Tibial artery (tissue), 4 donors: ENCODE measurements around the gene FAM237B.
"Not testable (repeated sequence)": the region's sequence is repeated elsewhere in the genome, so short reads cannot be mapped to it uniquely, and the experiment has no call there.

Experiments used
- DNase-seq, 2 donors: peaks; one replicate each; pipeline ENCODE4 v3.0.0-alpha.2; 2019
- H3K27ac ChIP-seq, 2 donors: fragments of 200-600 bp; sonication (generic) in 1 of 2; 1 replicate in 1 of 2; 2 replicates in 1 of 2; pipeline ENCODE4 v1.5.1; 2018 to 2019; ENCODE audit warnings: mild to moderate bottlenecking in 1 of 2
- H3K27me3 ChIP-seq, 2 donors: fragments of 200-600 bp; sonication (generic) in 1 of 2; one replicate each; pipeline versions ENCODE4 v1.5.1 to v1.6.0; 2016 to 2019
- H3K36me3 ChIP-seq, 3 donors: fragments of 200-600 bp; sonication (generic) in 2 of 3; one replicate each; pipeline ENCODE4 v1.5.1; 2016 to 2019; ENCODE audit warnings: mild to moderate bottlenecking in 2 of 3
- H3K4me1 ChIP-seq, 4 donors: fragments of 200-600 bp; sonication (generic) in 2 of 4; 1 replicate in 3 of 4; 2 replicates in 1 of 4; pipeline ENCODE4 v1.5.1; 2016 to 2019
- H3K4me3 ChIP-seq, 2 donors: fragments of 200-600 bp; sonication (generic) in 1 of 2; 1 replicate in 1 of 2; 2 replicates in 1 of 2; pipeline ENCODE4 v1.5.1; 2018 to 2019; ENCODE audit warnings: mild to moderate bottlenecking in 2 of 2
- H3K9me3 ChIP-seq, 3 donors: fragments of 200-600 bp; sonication (generic) in 1 of 3; one replicate each; pipeline ENCODE4 v1.5.1; 2016 to 2019
- CTCF ChIP-seq, 2 experiments: fragments of 200-600 bp in 1 of 2; fragments of 450-650 bp in 1 of 2; IDR thresholded peaks; one replicate each; pipeline ENCODE4 v1.5.1; 2017 to 2019; ENCODE audit warnings: antibody characterized with exemption in 2 of 2, mild to moderate bottlenecking in 1 of 2, moderate library complexity in 1 of 2
- intact Hi-C: fragments of 100-400 bp; cut with DNase I; formaldehyde crosslinking; loops from one replicate; pipeline ENCODE4 v1.15.0; 2023; ENCODE audit warnings: low total_unique reads

Gene FAM237B

DNA sequence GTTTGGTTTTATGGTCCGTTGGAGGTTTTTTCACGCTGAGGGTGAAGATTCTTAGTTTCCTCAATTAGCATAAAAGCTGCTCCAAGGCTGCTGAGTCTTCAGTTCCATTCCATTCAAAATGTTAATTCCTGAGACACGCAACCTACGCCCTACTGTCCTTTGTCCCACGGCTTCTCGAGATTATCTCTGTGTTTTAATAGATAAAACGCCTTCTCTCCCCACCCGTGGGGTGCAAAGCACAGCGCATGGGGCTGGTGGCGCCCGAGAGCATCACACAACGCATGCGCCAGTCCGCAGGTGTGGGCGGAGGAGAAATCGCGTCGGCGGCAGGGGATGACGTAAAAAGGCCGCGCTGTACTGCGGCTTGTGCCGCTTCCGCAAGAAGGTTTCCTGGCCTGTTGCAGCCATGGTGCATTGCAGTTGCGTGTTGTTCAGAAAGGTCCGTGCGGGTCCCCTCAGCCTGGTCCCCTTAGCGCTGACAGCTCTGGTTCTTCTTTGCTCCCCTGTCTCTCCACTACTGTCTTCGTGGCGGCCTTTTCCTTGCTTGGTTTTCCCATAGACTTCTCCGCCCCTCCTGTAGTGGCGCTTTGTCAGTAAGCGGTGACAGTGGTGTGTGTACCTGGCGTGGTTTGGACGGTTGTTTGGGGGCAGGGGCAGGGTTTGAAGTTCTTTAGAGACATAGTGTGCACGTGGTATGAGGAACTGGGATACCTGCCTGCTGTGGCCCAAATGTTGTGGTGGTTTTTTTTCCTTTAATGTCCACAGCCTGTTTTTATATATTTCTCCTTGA, 25.4 kb upstream of the FAM237B start, which contains the start of gene GTPBP10:
Gene GTPBP10, plus strand, starts transcription at position 381 of the 790 bp plus-strand sequence. Its CDS starts 26 bp downstream, at position 407.
- intact Hi-C loops, result loop anchor here (5.0 kb wide), 1 partner anchor 56 kb away; the partner anchor contains the start of gene CLDN12
- peak; percentile 90 to 94 for DNase-seq
- Histone ChIP-seq H3K27me3 (no peaks in the 10 kb centered on the region), H3K36me3 (no peaks in the 10 kb centered on the region), H3K27ac (peak within 1 kb of the TSS; percentile 85 to 90), H3K4me1 (peaks cover 0 to 15% (median 8%) of the 10 kb centered on the region in 4 donors), H3K9me3 (no peaks in the 10 kb centered on the region), H3K4me3 (peak within 1 kb of the TSS; percentile 71 to 89)
- TF ChIP-seq CTCF (IDR thresholded peaks at IDR 0.05), result peak; percentile 66

DNA sequence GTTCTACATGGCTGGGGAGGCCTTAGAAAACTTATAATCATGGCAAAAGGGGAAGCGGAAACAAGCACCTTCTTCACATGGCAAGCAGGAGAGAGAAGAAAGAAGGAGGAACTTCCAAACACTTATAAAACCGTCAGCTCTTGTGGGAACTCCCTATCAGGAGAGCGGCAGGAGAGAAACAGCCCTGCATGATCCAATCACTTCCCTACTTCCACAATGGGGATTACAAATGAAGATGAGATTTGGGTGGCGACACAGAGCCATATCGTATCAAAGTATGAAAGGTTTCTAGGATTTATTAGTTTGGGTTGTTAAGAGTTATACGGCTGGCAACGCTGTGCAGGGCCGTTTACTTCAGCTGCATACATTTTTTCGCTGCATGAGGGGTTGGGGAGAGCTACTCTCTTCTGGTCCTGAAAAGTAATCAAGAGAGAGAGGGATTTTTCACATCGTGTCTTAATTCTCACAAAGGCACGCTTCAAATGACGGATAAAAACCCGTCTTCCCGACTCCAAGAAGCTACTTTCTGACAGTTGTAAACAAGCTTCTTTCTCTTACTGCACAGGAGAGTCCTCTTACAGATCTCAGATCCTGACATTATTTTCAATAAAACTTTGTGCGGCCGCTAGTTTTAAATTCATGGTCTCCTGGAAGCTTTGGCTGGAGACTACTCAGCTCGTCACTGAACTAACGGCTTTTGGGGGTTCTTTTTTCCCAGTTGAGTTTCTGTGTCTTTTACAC, 24.7 kb upstream of the FAM237B start:
- H3K27me3 ChIP-seq, result no peaks in the 10 kb centered on the region
- no peaks in the 10 kb centered on the region for H3K9me3 ChIP-seq
- no peak for TF ChIP-seq CTCF (IDR thresholded peaks at IDR 0.05)
- no peaks in the 10 kb centered on the region for H3K36me3 ChIP-seq
- H3K27ac ChIP-seq, result peak overlapping the region; percentile 85 to 90
- DNase-seq, result no peak
- intact Hi-C loops, result loop anchor here (5.0 kb wide), 1 partner anchor 57 kb away; the partner anchor contains the start of gene CLDN12
- peak overlapping the region; percentile 71 to 89 for H3K4me3 ChIP-seq
- H3K4me1 ChIP-seq, result peaks cover 0 to 15% (median 8%) of the 10 kb centered on the region in 4 donors

DNA sequence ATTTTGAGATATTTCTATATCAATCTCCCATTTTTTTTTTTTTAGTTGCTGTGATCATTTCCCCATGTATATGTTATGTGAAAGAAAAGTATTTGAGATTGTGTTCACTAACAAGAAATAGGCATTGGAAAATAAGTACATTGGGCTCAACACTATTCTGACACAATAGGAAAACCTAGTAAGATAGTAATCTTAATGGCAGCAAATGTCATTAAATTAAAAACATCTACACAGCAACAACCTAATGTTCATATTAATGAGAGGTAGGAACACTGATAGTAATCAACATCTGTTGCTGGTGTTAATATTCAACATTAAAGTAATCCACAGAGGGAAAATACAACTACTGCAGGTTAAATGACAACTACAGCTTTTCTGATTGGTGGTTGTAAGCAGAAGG, 23.9 kb upstream of the FAM237B start:
- intact Hi-C loops, result loop anchor here (5.0 kb wide), 1 partner anchor 57 kb away; the partner anchor contains the start of gene CLDN12
- no peak for DNase-seq
- Histone ChIP-seq H3K4me1 (peaks cover 0 to 15% (median 8%) of the 10 kb centered on the region in 4 donors), H3K27ac (peak overlapping the region in 1 of 2 donors; percentile 90), H3K27me3 (no peaks in the 10 kb centered on the region), H3K36me3 (no peaks in the 10 kb centered on the region), H3K4me3 (no peak overlapping the region), H3K9me3 (no peaks in the 10 kb centered on the region)
- TF ChIP-seq CTCF (IDR thresholded peaks at IDR 0.05), result no peak

- Histone ChIP-seq H3K4me3 (no peak overlapping the region), H3K27me3 (peaks cover 0 to 6% of the 10 kb centered on the region in 2 donors), H3K27ac (no peak overlapping the region), H3K36me3 (no peaks in the 10 kb centered on the region), H3K9me3 (no peaks in the 10 kb centered on the region), H3K4me1 (no peaks in the 10 kb centered on the region)
- DNase-seq, result no peak
- intact Hi-C loops, result no loop called here
- no peak for TF ChIP-seq CTCF (IDR thresholded peaks at IDR 0.05)
Measured at GRCh38 chr7:90337106-90337505, 16.0 kb upstream of the FAM237B start.

DNA sequence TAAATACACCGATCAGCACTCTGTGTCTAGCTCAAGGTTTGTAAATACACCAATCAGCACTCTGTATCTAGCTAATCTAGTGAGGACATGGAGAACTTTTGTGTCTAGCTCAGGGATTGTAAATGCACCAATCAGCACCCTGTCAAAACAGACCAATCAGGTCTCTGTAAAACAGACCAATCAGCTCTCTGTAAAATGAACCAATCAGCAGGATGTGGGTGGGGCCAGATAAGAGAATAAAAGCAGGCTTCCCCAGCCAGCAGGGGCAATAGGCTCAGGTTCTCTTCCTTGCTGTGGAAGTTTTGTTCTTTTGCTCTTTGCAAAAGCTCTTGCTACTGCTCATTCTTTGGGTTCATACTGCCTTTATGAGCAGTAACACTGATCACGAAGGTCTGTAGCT, 13.8 kb upstream of the FAM237B start:
- H3K4me1 ChIP-seq, intact Hi-C loops, H3K36me3 ChIP-seq, H3K27me3 ChIP-seq, H3K27ac ChIP-seq, DNase-seq, H3K9me3 ChIP-seq, H3K4me3 ChIP-seq: not testable (repeated sequence)
